Neural crest cell (in vitro differentiated cells): Measurements from ENCODE around the gene SMAD9. TPM values are rescaled to one million over a fixed set of nuclear protein-coding genes. Genes with fewer than 3 reads are reported as not detected.

ENCODE experiments used
- DNase-seq: peaks from one replicate; pipeline ENCODE4 v3.0.0; 2021; ENCODE audit warnings: low read depth, mixed read lengths, low spot score
- H3K27ac Mint-ChIP-seq: one replicate; pipeline ENCODE4 v1.8.0; 2021; ENCODE audit warnings: mild to moderate bottlenecking, mixed read lengths; ENCODE audit not compliant: unreplicated experiment
- H3K27me3 Mint-ChIP-seq: 2 replicates; pipeline ENCODE4 v1.8.0; 2021; ENCODE audit warnings: low read depth, mild to moderate bottlenecking, mixed read lengths
- H3K36me3 Mint-ChIP-seq: 2 replicates; pipeline ENCODE4 v1.8.0; 2021; ENCODE audit warnings: low read depth, mild to moderate bottlenecking, mixed read lengths
- H3K4me1 Mint-ChIP-seq: 2 replicates; pipeline ENCODE4 v1.8.0; 2021; ENCODE audit warnings: mixed read lengths
- H3K4me3 Mint-ChIP-seq: one replicate; pipeline ENCODE4 v1.8.0; 2021; ENCODE audit warnings: mild to moderate bottlenecking, mixed read lengths
- H3K9me3 Mint-ChIP-seq: 2 replicates; pipeline ENCODE4 v1.8.0; 2021; ENCODE audit warnings: mixed read lengths
- CTCF ChIP-seq: fragments of 200-600 bp; sonication (generic); conservative IDR thresholded peaks from 2 replicates; pipeline ENCODE4 v1.5.0; 2021; ENCODE audit warnings: antibody characterized with exemption, mild to moderate bottlenecking
- total RNA-seq: library from RNA; stranded (reverse); gene quantifications from 2 replicates; pipeline ENCODE4 v1.2.1, GENCODE V29; 2021

The SMAD9 gene
- total RNA-seq, 1 donor from 2014 or later, result 2.2 TPM

- H3K27me3 Mint-ChIP-seq, result no peaks in the 10 kb centered on the region
- DNase-seq, result no peak
- H3K27ac Mint-ChIP-seq, result no peak overlapping the region
- no peak overlapping the region for H3K4me3 Mint-ChIP-seq
- no peaks in the 10 kb centered on the region for H3K36me3 Mint-ChIP-seq
- peaks cover 11% of the 10 kb centered on the region for H3K9me3 Mint-ChIP-seq
- H3K4me1 Mint-ChIP-seq, result no peaks in the 10 kb centered on the region
- TF ChIP-seq CTCF, result no peak
Measured at GRCh38 chr13:36903925-36904595, 16.0 kb downstream of the SMAD9 start.

GRCh38 chr13:36897054-36897616, 22.9 kb downstream of the SMAD9 start:
- no peak overlapping the region for H3K27ac Mint-ChIP-seq
- no peaks in the 10 kb centered on the region for H3K4me1 Mint-ChIP-seq
- H3K27me3 Mint-ChIP-seq, result no peaks in the 10 kb centered on the region
- no peak for DNase-seq
- no peak for TF ChIP-seq CTCF
- H3K9me3 Mint-ChIP-seq, result peaks cover 17% of the 10 kb centered on the region
- no peak overlapping the region for H3K4me3 Mint-ChIP-seq
- H3K36me3 Mint-ChIP-seq, result no peaks in the 10 kb centered on the region

- Mint-ChIP-seq H3K27me3 (peaks cover 5% of the 10 kb centered on the region), H3K4me1 (peaks cover 4% of the 10 kb centered on the region), H3K36me3 (no peaks in the 10 kb centered on the region), H3K27ac (no peak overlapping the region), H3K9me3 (peaks cover 3% of the 10 kb centered on the region), H3K4me3 (no peak overlapping the region)
- no peak for DNase-seq
- TF ChIP-seq CTCF, result no peak
Measured at GRCh38 chr13:36891752-36892151, 28.3 kb downstream of the SMAD9 start.

- H3K36me3 Mint-ChIP-seq, result no peaks in the 10 kb centered on the region
- TF ChIP-seq CTCF, result no peak
Measured at GRCh38 chr13:36888645-36889044, 31.4 kb downstream of the SMAD9 start.

GRCh38 chr13:36887758-36888521, 32.1 kb downstream of the SMAD9 start:
- Mint-ChIP-seq H3K4me3 (no peak overlapping the region), H3K27ac (no peak overlapping the region), H3K9me3 (no peaks in the 10 kb centered on the region), H3K36me3 (no peaks in the 10 kb centered on the region), H3K27me3 (peaks cover 6% of the 10 kb centered on the region), H3K4me1 (peaks cover 7% of the 10 kb centered on the region)
- DNase-seq, result no peak
- no peak for TF ChIP-seq CTCF

More at GRCh38 chr13:36888645-36889044, 31.4 kb downstream of the SMAD9 start:
- peaks cover 6% of the 10 kb centered on the region for H3K27me3 Mint-ChIP-seq
- H3K4me3 Mint-ChIP-seq, result no peak overlapping the region
- no peak for DNase-seq
- no peak overlapping the region for H3K27ac Mint-ChIP-seq
- H3K4me1 Mint-ChIP-seq, result peaks cover 4% of the 10 kb centered on the region
- no peaks in the 10 kb centered on the region for H3K9me3 Mint-ChIP-seq
